ENCODE results near the gene DNMT3L.

DNA sequence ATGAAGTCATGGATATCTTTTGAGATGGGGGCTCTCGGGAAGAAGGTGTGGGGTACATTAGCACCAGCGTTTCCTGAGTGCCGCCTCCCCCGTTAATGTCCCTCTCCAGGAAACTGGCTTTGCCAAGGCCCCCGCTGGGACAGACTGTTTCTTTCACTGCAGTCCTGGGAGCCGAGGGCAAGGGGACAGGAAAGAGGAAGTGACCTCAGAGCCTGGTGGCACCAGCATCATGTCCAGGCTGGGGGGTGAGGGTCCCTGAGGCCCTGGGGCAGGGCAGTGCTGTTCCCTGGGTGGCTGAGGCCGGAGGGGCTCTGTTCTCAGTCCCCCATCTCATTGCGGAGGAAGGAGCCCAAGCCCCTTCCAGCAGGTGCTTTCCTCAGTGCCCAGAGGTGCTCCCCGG lies 44.0 kb upstream of the DNMT3L start:
- TF ChIP-seq, protein P1, sequence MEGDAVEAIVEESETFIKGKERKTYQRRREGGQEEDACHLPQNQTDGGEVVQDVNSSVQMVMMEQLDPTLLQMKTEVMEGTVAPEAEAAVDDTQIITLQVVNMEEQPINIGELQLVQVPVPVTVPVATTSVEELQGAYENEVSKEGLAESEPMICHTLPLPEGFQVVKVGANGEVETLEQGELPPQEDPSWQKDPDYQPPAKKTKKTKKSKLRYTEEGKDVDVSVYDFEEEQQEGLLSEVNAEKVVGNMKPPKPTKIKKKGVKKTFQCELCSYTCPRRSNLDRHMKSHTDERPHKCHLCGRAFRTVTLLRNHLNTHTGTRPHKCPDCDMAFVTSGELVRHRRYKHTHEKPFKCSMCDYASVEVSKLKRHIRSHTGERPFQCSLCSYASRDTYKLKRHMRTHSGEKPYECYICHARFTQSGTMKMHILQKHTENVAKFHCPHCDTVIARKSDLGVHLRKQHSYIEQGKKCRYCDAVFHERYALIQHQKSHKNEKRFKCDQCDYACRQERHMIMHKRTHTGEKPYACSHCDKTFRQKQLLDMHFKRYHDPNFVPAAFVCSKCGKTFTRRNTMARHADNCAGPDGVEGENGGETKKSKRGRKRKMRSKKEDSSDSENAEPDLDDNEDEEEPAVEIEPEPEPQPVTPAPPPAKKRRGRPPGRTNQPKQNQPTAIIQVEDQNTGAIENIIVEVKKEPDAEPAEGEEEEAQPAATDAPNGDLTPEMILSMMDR (optimal IDR thresholded peaks at IDR 0.05 in 1 of 3, IDR thresholded peaks at IDR 0.05 in 1 of 3, conservative IDR thresholded peaks at IDR 0.05 in 1 of 3; ENCODE audit: extremely low read depth in 1 of 3, insufficient read depth in 2 of 3, low read length in 3 of 3) = no peak
- TF ChIP-seq EZH2 (IDR thresholded peaks at IDR 0.05; ENCODE audit: low read length) = no peak
